Omental fat pad (tissue), 4 donors: Measurements from ENCODE around the gene HS6ST2. TPM values are rescaled to one million over a fixed set of nuclear protein-coding genes. Genes with fewer than 3 reads are reported as not detected.

ENCODE experiments used
- ATAC-seq: fragments of 150-250 bp; one replicate; pipeline ENCODE4 v1.9.1; 2016; ENCODE audit warnings: mild to moderate bottlenecking, moderate library complexity; ENCODE audit not compliant: low FRiP score
- DNase-seq: peaks from one replicate; pipeline ENCODE4 v3.0.0-alpha.2; 2019; ENCODE audit warnings: low spot score
- CTCF ChIP-seq, 3 donors: fragments of 450-650 bp; IDR thresholded peaks; one replicate each; pipeline ENCODE4 v1.5.1; 2016 to 2017; ENCODE audit warnings: antibody characterized with exemption in 3 of 3, mild to moderate bottlenecking in 3 of 3, moderate library complexity in 2 of 3
- total RNA-seq, 4 donors: library from RNA; depleted of rRNA; stranded (reverse); fragments of >200 nt; gene quantifications; one replicate each; pipeline ENCODE4 v1.1.0, GENCODE V29; 2016

Gene HS6ST2
- total RNA-seq, 4 donors from 2014 or later: 0.13 to 1.1 (median 0.46) TPM; not detected in 1

- no peak for DNase-seq
- TF ChIP-seq CTCF (IDR thresholded peaks at IDR 0.05): no peak
- no peak for ATAC-seq
Measured at GRCh38 chrX:132875650-132876522, 82.5 kb downstream of the HS6ST2 start.

GRCh38 chrX:132862562-132862961, 95.9 kb downstream of the HS6ST2 start:
- no peak for TF ChIP-seq CTCF (IDR thresholded peaks at IDR 0.05)
- no peak for DNase-seq
- ATAC-seq: no peak

DNA sequence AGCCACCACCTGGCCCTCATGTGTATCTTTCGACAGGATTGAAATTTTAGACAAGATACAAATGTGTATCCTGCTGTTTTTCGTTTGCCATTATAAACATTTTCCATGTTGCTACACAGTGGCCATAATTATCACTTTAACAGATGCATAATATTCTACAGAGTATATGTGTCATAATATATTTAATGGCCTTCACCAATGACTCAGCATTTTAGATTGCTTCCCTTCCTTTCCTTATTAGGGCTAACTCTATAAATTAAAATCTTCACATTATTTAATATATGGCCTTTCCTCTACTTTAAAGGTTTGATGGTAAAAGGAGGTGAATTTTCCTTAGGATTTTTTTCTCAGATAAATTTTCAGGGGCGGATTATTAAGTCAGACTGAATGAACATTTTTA, 97.4 kb downstream of the HS6ST2 start:
- no peak for DNase-seq
- ATAC-seq: no peak
- no peak for TF ChIP-seq CTCF (IDR thresholded peaks at IDR 0.05)

DNA sequence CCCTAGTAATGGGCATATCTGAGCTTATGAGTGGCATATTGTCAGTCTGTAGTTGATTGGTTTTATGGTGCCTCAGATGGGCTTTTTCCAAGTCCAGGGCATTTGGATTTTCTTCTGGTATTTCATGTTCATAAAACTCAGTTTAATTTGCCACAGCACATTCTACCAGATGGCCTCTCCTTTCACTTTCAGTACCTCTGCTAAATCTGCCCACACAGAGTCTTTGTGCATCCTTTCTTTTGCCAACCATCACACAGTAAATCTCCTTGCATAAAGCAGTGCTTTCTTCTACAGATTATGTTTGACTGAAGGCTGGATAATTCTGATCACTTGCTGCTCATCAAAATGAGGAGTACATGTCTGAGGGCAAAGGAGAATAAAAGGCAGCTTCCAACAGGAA, 98.2 kb downstream of the HS6ST2 start:
- ATAC-seq (no peak), DNase-seq (no peak)
- no peak for TF ChIP-seq CTCF (IDR thresholded peaks at IDR 0.05)

DNA sequence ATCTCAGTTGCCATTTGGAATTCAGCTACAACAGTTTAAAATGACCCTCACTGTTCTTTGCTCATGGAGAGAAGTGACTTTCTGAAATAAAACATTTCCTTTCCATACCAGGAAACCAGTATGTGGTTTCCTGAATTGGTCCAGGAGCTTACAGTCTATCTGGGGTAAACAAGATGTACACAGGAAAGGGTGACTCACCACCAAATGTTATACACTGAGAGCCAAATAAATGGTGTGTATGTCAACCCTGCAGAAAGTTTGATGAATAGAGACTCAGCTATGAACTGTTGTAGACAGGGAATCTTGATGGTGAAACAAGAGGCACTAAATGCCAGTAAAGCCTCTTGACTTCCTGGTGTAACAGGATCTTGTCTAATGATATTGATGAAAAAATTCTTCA, 100.4 kb downstream of the HS6ST2 start:
- no peak for TF ChIP-seq CTCF (IDR thresholded peaks at IDR 0.05)
- DNase-seq: no peak
- ATAC-seq: no peak

DNA sequence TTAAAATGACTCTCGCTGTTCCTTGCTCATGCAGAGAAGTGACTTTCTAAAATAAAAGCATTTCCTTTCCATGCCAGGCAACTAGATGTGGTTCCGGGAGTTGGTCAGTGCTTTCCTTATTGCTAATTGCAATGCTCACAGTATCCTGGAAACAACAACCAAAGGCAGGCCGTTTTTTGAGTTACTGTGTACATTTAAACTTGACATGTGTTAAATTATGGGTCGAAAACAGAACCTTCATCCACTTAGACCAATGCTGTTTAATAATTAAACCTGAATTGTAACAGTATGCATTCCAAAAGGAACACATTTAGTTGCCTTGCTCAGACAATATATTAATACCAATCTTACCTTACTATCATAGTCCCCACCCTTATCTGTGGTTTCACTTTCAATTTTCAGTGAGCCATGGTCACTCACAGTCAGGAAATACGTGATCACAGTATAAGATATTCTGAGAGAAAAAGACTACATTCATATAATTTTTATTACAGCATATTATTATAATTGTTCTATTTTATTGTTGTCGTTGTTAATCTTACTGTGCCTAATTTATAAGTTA, 102.6 kb downstream of the HS6ST2 start:
- ATAC-seq (no peak), DNase-seq (no peak)
- no peak for TF ChIP-seq CTCF (IDR thresholded peaks at IDR 0.05)

- ATAC-seq (no peak), DNase-seq (no peak)
- TF ChIP-seq CTCF (IDR thresholded peaks at IDR 0.05): no peak
Measured at GRCh38 chrX:132853040-132853439, 105.4 kb downstream of the HS6ST2 start.
